ENCODE measurements around the gene TPSG1.

DNA sequence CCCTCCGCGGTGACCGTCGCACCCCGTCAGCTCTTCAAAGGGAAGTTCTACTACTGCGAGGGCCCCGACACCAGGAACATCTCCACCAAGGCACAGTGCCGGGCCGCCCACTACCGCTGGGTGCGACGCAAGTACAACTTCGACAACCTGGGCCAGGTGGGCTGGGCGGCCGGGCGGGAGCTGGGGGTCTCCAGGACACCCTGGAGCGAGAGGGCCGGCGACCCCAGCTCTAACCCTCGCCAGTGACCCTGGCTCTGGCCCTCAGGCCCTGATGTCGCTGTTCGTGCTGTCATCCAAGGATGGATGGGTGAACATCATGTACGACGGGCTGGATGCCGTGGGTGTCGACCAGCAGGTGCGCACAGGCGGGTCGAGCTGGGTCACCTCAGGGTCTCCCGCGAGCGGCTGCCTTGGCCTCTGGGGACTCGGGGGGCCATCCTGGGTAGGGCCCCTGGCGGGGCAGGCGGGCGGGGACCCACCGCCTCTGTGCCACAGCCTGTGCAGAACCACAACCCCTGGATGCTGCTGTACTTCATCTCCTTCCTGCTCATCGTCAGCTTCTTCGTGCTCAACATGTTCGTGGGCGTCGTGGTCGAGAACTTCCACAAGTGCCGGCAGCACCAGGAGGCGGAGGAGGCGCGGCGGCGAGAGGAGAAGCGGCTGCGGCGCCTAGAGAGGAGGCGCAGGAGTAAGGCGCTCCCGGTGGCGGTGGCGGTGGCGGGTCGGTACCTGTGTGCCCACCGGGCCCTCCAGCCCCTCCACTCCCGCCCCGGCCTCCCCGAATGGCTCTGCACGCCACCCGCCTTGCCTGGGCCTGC lies 13.4 kb downstream of the TPSG1 start:
- TF ChIP-seq POLR2AphosphoS5 (IDR thresholded peaks at IDR 0.05) = no peak
- TF ChIP-seq, protein P1, sequence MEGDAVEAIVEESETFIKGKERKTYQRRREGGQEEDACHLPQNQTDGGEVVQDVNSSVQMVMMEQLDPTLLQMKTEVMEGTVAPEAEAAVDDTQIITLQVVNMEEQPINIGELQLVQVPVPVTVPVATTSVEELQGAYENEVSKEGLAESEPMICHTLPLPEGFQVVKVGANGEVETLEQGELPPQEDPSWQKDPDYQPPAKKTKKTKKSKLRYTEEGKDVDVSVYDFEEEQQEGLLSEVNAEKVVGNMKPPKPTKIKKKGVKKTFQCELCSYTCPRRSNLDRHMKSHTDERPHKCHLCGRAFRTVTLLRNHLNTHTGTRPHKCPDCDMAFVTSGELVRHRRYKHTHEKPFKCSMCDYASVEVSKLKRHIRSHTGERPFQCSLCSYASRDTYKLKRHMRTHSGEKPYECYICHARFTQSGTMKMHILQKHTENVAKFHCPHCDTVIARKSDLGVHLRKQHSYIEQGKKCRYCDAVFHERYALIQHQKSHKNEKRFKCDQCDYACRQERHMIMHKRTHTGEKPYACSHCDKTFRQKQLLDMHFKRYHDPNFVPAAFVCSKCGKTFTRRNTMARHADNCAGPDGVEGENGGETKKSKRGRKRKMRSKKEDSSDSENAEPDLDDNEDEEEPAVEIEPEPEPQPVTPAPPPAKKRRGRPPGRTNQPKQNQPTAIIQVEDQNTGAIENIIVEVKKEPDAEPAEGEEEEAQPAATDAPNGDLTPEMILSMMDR (IDR thresholded peaks at IDR 0.05) = no peak
- no peak for TF ChIP-seq POLR2A (IDR thresholded peaks at IDR 0.05)
